HepG2 (cell line): ENCODE measurements around the gene C9orf85. TPM values are rescaled to one million over a fixed set of nuclear protein-coding genes. Genes with fewer than 3 reads are reported as not detected.

Source experiments
- BCL3 ChIP-seq: sonication (generic); formaldehyde crosslinking; IDR thresholded peaks from 2 replicates; pipeline ENCODE4 v1.5.1; 2020; ENCODE audit warnings: mild to moderate bottlenecking, missing genetic modification reagents, moderate library complexity
- BHLHE40 ChIP-seq: IDR thresholded peaks from 2 replicates; pipeline ENCODE4 v1.6.1; 2011; ENCODE audit warnings: low read length, improper control_type of control experiment
- FOXJ3 ChIP-seq: sonication (generic); formaldehyde crosslinking; IDR thresholded peaks from 2 replicates; pipeline ENCODE4 v1.4.0; 2020; ENCODE audit warnings: missing genetic modification reagents, mild to moderate bottlenecking, borderline replicate concordance
- GATAD2A ChIP-seq: IDR thresholded peaks from 2 replicates; pipeline ENCODE4 v1.6.1; 2016
- KLF15 ChIP-seq: sonication (generic); formaldehyde crosslinking; IDR thresholded peaks from 2 replicates; pipeline ENCODE4 v1.8.1; 2023; ENCODE audit warnings: borderline replicate concordance, mild to moderate bottlenecking, inconsistent platforms, missing genetic modification reagents, mixed read lengths
- LBX2 ChIP-seq: sonication (generic); formaldehyde crosslinking; IDR thresholded peaks from 2 replicates; pipeline ENCODE4 v1.5.0; 2020; ENCODE audit warnings: missing genetic modification reagents, mild to moderate bottlenecking, borderline replicate concordance
- MEIS2 ChIP-seq: sonication (generic); formaldehyde crosslinking; IDR thresholded peaks from 2 replicates; pipeline ENCODE4 v1.9.0; 2021; ENCODE audit warnings: mild to moderate bottlenecking, missing genetic modification reagents
- MIER3 ChIP-seq: IDR thresholded peaks from 2 replicates; pipeline ENCODE4 v1.6.1; 2016; ENCODE audit warnings: missing compliant biosample characterization, borderline replicate concordance
- MTF2 ChIP-seq: sonication (generic); formaldehyde crosslinking; IDR thresholded peaks from 2 replicates; pipeline ENCODE4 v1.5.0; 2020; ENCODE audit warnings: missing genetic modification reagents, borderline replicate concordance
- RFX1 ChIP-seq: fragments of 450-650 bp; IDR thresholded peaks from 2 replicates; pipeline ENCODE4 v1.6.1; 2017
- ZFP36L2 ChIP-seq: sonication (generic); formaldehyde crosslinking; IDR thresholded peaks from 2 replicates; pipeline ENCODE4 v1.4.0; 2020; ENCODE audit warnings: missing genetic modification reagents
- ZNF121 ChIP-seq: sonication (generic); formaldehyde crosslinking; IDR thresholded peaks from 2 replicates; pipeline ENCODE4 v1.5.0; 2020; ENCODE audit warnings: mild to moderate bottlenecking, missing genetic modification reagents
- ZNF333 ChIP-seq: sonication (generic); formaldehyde crosslinking; IDR thresholded peaks from 2 replicates; pipeline ENCODE4 v1.4.0; 2020; ENCODE audit warnings: mild to moderate bottlenecking, missing genetic modification reagents, borderline replicate concordance
- ZNF362 ChIP-seq: sonication (generic); formaldehyde crosslinking; IDR thresholded peaks from 2 replicates; pipeline ENCODE4 v1.4.0; 2020; ENCODE audit warnings: missing genetic modification reagents, mild to moderate bottlenecking, borderline replicate concordance
- ZNF740 ChIP-seq: sonication (generic); formaldehyde crosslinking; IDR thresholded peaks from 2 replicates; pipeline ENCODE4 v1.4.0; 2020; ENCODE audit warnings: missing genetic modification reagents
- ZSCAN20 ChIP-seq: sonication (generic); formaldehyde crosslinking; IDR thresholded peaks from 2 replicates; pipeline ENCODE4 v1.4.0; 2020; ENCODE audit warnings: missing genetic modification reagents, mild to moderate bottlenecking, borderline replicate concordance
- polyA plus RNA-seq, 8 experiments: library from polyadenylated mRNA; depleted of rRNA in 3 of 8; stranded (reverse) in 7 of 8; unstranded in 1 of 8; fragments of >200 nt; fragmentation: Illumina TruSeq in 4 of 8; extraction: Trizol in 4 of 8; gene quantifications; 2 replicates each; pipeline versions ENCODE4 v1.2.1 to v1.2.3, GENCODE V29; 2011 to 2016; ENCODE audit warnings: low read depth in 4 of 8, missing spikeins in 1 of 8, mixed read lengths in 1 of 8; ENCODE audit not compliant: insufficient read depth in 1 of 8
- total RNA-seq, 5 experiments: library from RNA; depleted of rRNA; stranded (reverse); fragments of >200 nt; fragmentation: Illumina TruSeq; extraction: Trizol; gene quantifications; 2 replicates each; pipeline ENCODE4 v1.2.3, GENCODE V29; 2016; ENCODE audit warnings: low read depth in 1 of 5
- TF ChIP-seq, protein P1 (sequence below): sonication (generic); formaldehyde crosslinking; IDR thresholded peaks from 2 replicates; pipeline ENCODE4 v1.5.1; 2020; ENCODE audit warnings: mild to moderate bottlenecking, missing genetic modification reagents, moderate library complexity
- TF ChIP-seq, protein P2 (sequence below): sonication (generic); formaldehyde crosslinking; IDR thresholded peaks from 2 replicates; pipeline ENCODE4 v1.5.0; 2020; ENCODE audit warnings: mild to moderate bottlenecking, missing genetic modification reagents, moderate library complexity

Gene C9orf85
- total and polyA plus RNA-seq, 2 of the 13 experiments (the other 11 are each of a cell fraction or from before 2014, with no cell fraction given) = 9.9 to 13.9 TPM

DNA sequence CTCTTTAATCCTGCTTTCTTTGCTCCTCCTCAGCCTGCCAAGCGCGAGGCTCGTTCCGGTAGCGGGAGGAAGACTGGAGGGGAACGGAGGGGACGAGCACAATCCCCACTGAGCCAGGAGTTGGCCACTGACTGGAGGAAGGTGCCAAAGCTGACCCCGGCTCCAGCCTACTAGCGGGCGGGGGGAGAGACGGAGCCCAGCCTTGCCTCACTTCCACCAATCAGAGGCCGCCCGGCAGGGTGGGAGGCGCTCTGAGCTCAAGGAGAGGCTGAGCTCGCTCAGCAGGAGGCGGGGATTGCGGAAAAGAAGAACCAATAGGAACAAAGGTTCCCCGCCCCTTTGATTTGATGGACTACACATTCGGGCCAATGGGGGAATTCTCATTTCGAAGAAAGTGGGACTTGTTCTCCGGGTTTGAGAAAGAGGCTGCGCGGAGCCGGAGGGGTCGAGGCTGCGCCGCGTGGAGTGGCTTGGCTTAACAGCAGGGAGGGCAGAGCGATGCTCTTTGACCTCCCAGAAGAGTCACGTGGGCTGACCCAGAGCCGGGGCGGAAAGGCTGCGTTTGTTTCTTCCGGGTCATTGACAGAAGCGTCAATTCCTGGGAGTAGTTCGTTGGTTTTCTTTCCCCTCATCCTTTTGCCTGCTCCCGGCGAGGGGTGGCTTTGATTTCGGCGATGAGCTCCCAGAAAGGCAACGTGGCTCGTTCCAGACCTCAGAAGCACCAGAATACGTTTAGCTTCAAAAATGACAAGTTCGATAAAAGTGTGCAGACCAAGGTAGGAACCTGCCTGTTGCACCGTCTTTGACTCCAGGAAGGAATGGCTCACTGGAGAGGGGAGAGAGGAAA is at the start of gene C9orf85, which contains the start of gene ABHD17B (continued):
- TF ChIP-seq ZNF362 (CRISPR knock-in tag) (no peak), LBX2 (CRISPR knock-in tag) (peak; percentile 41; the same call in 1 of the 2 replicates), MEIS2 (peak; percentile 34; the same call in 1 of the 2 replicates), FOXJ3 (CRISPR knock-in tag) (no peak), ZFP36L2 (CRISPR knock-in tag) (no peak), ZNF333 (CRISPR knock-in tag) (no peak), GATAD2A (CRISPR knock-in tag) (peak; percentile 62), MIER3 (CRISPR knock-in tag) (no peak), KLF15 (no peak; the same call in 1 of the 2 replicates), ZNF121 (CRISPR knock-in tag) (0 out of 2 replicates have a peak, but pooled peaks have one; percentile 7), MTF2 (peak; percentile 47; the same call in 1 of the 2 replicates), ZSCAN20 (CRISPR knock-in tag) (no peak; the same call in 1 of the 2 replicates), BCL3 (CRISPR knock-in tag) (0 out of 2 replicates have a peak, but pooled peaks have one; percentile 62), ZNF740 (CRISPR knock-in tag) (peak; percentile 85), BHLHE40 (peak; percentile 68), RFX1 (no peak)
- TF ChIP-seq, protein P1, sequence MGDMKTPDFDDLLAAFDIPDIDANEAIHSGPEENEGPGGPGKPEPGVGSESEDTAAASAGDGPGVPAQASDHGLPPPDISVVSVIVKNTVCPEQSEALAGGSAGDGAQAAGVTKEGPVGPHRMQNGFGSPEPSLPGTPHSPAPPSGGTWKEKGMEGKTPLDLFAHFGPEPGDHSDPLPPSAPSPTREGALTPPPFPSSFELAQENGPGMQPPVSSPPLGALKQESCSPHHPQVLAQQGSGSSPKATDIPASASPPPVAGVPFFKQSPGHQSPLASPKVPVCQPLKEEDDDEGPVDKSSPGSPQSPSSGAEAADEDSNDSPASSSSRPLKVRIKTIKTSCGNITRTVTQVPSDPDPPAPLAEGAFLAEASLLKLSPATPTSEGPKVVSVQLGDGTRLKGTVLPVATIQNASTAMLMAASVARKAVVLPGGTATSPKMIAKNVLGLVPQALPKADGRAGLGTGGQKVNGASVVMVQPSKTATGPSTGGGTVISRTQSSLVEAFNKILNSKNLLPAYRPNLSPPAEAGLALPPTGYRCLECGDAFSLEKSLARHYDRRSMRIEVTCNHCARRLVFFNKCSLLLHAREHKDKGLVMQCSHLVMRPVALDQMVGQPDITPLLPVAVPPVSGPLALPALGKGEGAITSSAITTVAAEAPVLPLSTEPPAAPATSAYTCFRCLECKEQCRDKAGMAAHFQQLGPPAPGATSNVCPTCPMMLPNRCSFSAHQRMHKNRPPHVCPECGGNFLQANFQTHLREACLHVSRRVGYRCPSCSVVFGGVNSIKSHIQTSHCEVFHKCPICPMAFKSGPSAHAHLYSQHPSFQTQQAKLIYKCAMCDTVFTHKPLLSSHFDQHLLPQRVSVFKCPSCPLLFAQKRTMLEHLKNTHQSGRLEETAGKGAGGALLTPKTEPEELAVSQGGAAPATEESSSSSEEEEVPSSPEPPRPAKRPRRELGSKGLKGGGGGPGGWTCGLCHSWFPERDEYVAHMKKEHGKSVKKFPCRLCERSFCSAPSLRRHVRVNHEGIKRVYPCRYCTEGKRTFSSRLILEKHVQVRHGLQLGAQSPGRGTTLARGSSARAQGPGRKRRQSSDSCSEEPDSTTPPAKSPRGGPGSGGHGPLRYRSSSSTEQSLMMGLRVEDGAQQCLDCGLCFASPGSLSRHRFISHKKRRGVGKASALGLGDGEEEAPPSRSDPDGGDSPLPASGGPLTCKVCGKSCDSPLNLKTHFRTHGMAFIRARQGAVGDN (CRISPR knock-in tag) = peak; percentile 99
- TF ChIP-seq, protein P2, sequence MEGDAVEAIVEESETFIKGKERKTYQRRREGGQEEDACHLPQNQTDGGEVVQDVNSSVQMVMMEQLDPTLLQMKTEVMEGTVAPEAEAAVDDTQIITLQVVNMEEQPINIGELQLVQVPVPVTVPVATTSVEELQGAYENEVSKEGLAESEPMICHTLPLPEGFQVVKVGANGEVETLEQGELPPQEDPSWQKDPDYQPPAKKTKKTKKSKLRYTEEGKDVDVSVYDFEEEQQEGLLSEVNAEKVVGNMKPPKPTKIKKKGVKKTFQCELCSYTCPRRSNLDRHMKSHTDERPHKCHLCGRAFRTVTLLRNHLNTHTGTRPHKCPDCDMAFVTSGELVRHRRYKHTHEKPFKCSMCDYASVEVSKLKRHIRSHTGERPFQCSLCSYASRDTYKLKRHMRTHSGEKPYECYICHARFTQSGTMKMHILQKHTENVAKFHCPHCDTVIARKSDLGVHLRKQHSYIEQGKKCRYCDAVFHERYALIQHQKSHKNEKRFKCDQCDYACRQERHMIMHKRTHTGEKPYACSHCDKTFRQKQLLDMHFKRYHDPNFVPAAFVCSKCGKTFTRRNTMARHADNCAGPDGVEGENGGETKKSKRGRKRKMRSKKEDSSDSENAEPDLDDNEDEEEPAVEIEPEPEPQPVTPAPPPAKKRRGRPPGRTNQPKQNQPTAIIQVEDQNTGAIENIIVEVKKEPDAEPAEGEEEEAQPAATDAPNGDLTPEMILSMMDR (CRISPR knock-in tag) = 0 out of 2 replicates have a peak, but pooled peaks have one; percentile 6
